HepG2 (cell line): ENCODE results near the gene PIGR. TPM values are rescaled to one million over a fixed set of nuclear protein-coding genes. Genes with fewer than 3 reads are reported as not detected.

Experiments
- ATAC-seq: fragments of 200-7000 bp; cut with Tn5 transposase; 3 replicates; pipeline ENCODE4 v1.9.1; 2020; ENCODE audit warnings: mild to moderate bottlenecking, moderate library complexity
- BruUV-seq: library from RNA; stranded (reverse); fragments of 400-500 nt; replicated peaks from 2 replicates; lab custom pipeline; 2021; lab: Mats Ljungman, UMichigan
- CTCF ChIA-PET: fragments of 300-600 bp; formaldehyde crosslinking; extraction: SDS; loops from one replicate; lab custom pipeline; 2021; ENCODE audit warnings: low total read pairs, inconsistent platforms, low intra/inter-chr PET ratio; lab: Yijun Ruan, JAX
- POLR2A ChIA-PET: fragments of 350-600 bp; sonication (Branson Sonifier 250); formaldehyde crosslinking; loops from one replicate; lab custom pipeline; 2020; ENCODE audit warnings: antibody characterized with exemption, inconsistent platforms; lab: Yijun Ruan, JAX
- DNase-seq: peaks from one replicate; pipeline ENCODE4 v3.0.0-alpha.2; 2015; ENCODE audit warnings: low spot score
- FAIRE-seq: peaks from 3 replicates; lab custom pipeline; 2011; peaks lifted over from hg19 to GRCh38; lab: Jason Lieb, UNC
- H2AFZ ChIP-seq: one replicate; pipeline ENCODE4 v1.6.1; 2011; ENCODE audit warnings: low read length, inconsistent platforms
- H3K27ac ChIP-seq: fragments of 300-600 bp; 3 replicates; pipeline ENCODE4 v1.8.0; 2011; ENCODE audit warnings: mixed run types, mild to moderate bottlenecking, mixed read lengths, low read length, inconsistent platforms; ENCODE audit not compliant: insufficient read depth; ENCODE audit errors: extremely low read length
- H3K27me3 ChIP-seq, 2 experiments: fragments of 200-600 bp in 1 of 2; 2 replicates in 1 of 2; 3 replicates in 1 of 2; pipeline versions ENCODE4 v1.6.0 to v1.8.0; 2011; ENCODE audit warnings: low read length in 2 of 2, mild to moderate bottlenecking in 2 of 2, moderate library complexity in 2 of 2, inconsistent platforms in 1 of 2; ENCODE audit not compliant: insufficient read depth in 2 of 2, control insufficient read depth in 1 of 2
- H3K36me3 ChIP-seq, 2 experiments: fragments of 200-600 bp in 1 of 2; replicated peaks in 1 of 2; 2 replicates in 1 of 2; 3 replicates in 1 of 2; pipeline versions ENCODE4 v1.5.1 to v1.8.0; 2011; ENCODE audit warnings: low read length in 2 of 2, inconsistent platforms in 1 of 2; ENCODE audit not compliant: insufficient read depth in 2 of 2, control insufficient read depth in 1 of 2
- H3K4me1 ChIP-seq: 2 replicates; pipeline ENCODE4 v1.5.1; 2012; ENCODE audit warnings: low read length, inconsistent platforms; ENCODE audit not compliant: insufficient read depth
- H3K4me2 ChIP-seq: 2 replicates; pipeline ENCODE4 v1.6.0; 2011; ENCODE audit warnings: low read depth, low read length, inconsistent platforms
- H3K4me3 ChIP-seq, 3 experiments: fragments of 200-600 bp in 1 of 3; sonication (generic), shearing (Covaris generic) in 1 of 3; replicated peaks in 1 of 3; 2 replicates each; pipeline ENCODE4 v1.5.1; 2011 to 2016; ENCODE audit warnings: low read length in 3 of 3, inconsistent platforms in 2 of 3, low read depth in 2 of 3, mild to moderate bottlenecking in 2 of 3, control low read depth in 1 of 3, mixed read lengths in 1 of 3; ENCODE audit not compliant: insufficient read depth in 1 of 3
- H3K79me2 ChIP-seq: one replicate; pipeline ENCODE4 v1.6.1; 2011; ENCODE audit warnings: low read length, inconsistent platforms; ENCODE audit not compliant: insufficient read depth
- H3K9ac ChIP-seq: 2 replicates; pipeline ENCODE4 v1.6.0; 2011; ENCODE audit warnings: mild to moderate bottlenecking, low read depth, low read length, inconsistent platforms; ENCODE audit not compliant: insufficient read depth
- H3K9me3 ChIP-seq: 2 replicates; pipeline ENCODE4 v1.5.1; 2012; ENCODE audit warnings: mild to moderate bottlenecking, low read length
- H4K20me1 ChIP-seq: 2 replicates; pipeline ENCODE4 v1.6.0; 2011; ENCODE audit warnings: inconsistent platforms, mild to moderate bottlenecking, low read length, moderate library complexity; ENCODE audit not compliant: insufficient read depth
- BRCA1 ChIP-seq: sonication (generic); formaldehyde crosslinking; IDR thresholded peaks from 2 replicates; pipeline ENCODE4 v1.4.0; 2020; ENCODE audit warnings: missing genetic modification reagents
- CSRNP1 ChIP-seq: sonication (generic); formaldehyde crosslinking; IDR thresholded peaks from 2 replicates; pipeline ENCODE4 v1.8.1; 2023; ENCODE audit warnings: mild to moderate bottlenecking, missing genetic modification reagents
- HES4 ChIP-seq: sonication (generic); formaldehyde crosslinking; IDR thresholded peaks from 2 replicates; pipeline ENCODE4 v1.9.0; 2021; ENCODE audit warnings: mild to moderate bottlenecking, missing genetic modification reagents, borderline replicate concordance
- ISX ChIP-seq: sonication (generic); formaldehyde crosslinking; conservative IDR thresholded peaks from 2 replicates; pipeline ENCODE4 v1.5.0; 2020; ENCODE audit warnings: missing genetic modification reagents
- KMT2B ChIP-seq: IDR thresholded peaks from 2 replicates; pipeline ENCODE4 v1.6.1; 2016; ENCODE audit warnings: missing genetic modification reagents, missing compliant biosample characterization
- LCORL ChIP-seq, 2 experiments: fragments of 450-650 bp in 1 of 2; sonication (generic) in 1 of 2; formaldehyde crosslinking in 1 of 2; IDR thresholded peaks; 2 replicates each; pipeline versions ENCODE4 v1.5.0 to v1.6.1; 2017 to 2020; ENCODE audit warnings: antibody characterized with exemption in 1 of 2, missing genetic modification reagents in 1 of 2
- MBD4 ChIP-seq: IDR thresholded peaks from 2 replicates; pipeline ENCODE4 v1.6.1; 2012; ENCODE audit warnings: low read length, inconsistent platforms, borderline replicate concordance
- RNF2 ChIP-seq: fragments of 450-650 bp; conservative IDR thresholded peaks from 2 replicates; pipeline ENCODE4 v1.6.1; 2016; ENCODE audit warnings: low read depth
- SRSF1 ChIP-seq: fragments of 200-400 bp; formaldehyde crosslinking; optimal IDR thresholded peaks from 2 replicates; pipeline ENCODE3; 2017; ENCODE audit warnings: mild to moderate bottlenecking, low read depth, low read length, moderate library complexity
- ZNF589 ChIP-seq: sonication (generic); formaldehyde crosslinking; conservative IDR thresholded peaks from 2 replicates; pipeline ENCODE4 v1.8.0; 2022; ENCODE audit warnings: mild to moderate bottlenecking, moderate library complexity, missing genetic modification reagents
- ZNF614 ChIP-seq: IDR thresholded peaks from 2 replicates; pipeline ENCODE4 v1.6.1; 2018; ENCODE audit warnings: missing biosample characterization, missing genetic modification reagents, inconsistent platforms, borderline replicate concordance
- ZSCAN9 ChIP-seq: IDR thresholded peaks from 2 replicates; pipeline ENCODE4 v1.6.1; 2016; ENCODE audit warnings: borderline replicate concordance
- WGBS: methylation state at CpG from one replicate; pipeline ENCODE4 v1.1.6; 2017; ENCODE audit warnings: low lambda C conversion rate; 5-methylcytosine and 5-hydroxymethylcytosine counted together
- in situ Hi-C: cut with HindIII; loops from 2 replicates; pipeline ENCODE4 v1.10.0; 2017; ENCODE audit warnings: low pct_unique_long_range_greater_than_20kb; ENCODE audit not compliant: extremely low pct_ligation_motif_present
- intact Hi-C: fragments of 100-400 bp; cut with micrococcal nuclease; formaldehyde crosslinking; loops from one replicate; pipeline ENCODE4 v1.10.0; 2022; ENCODE audit not compliant: unreplicated experiment
- polyA plus RNA-seq, 8 experiments: library from polyadenylated mRNA; depleted of rRNA in 3 of 8; stranded (reverse) in 7 of 8; unstranded in 1 of 8; fragments of >200 nt; fragmentation: Illumina TruSeq in 4 of 8; extraction: Trizol in 4 of 8; gene quantifications; 2 replicates each; pipeline versions ENCODE4 v1.2.1 to v1.2.3, GENCODE V29; 2011 to 2016; ENCODE audit warnings: low read depth in 4 of 8, missing spikeins in 1 of 8, mixed read lengths in 1 of 8; ENCODE audit not compliant: insufficient read depth in 1 of 8
- total RNA-seq, 5 experiments: library from RNA; depleted of rRNA; stranded (reverse); fragments of >200 nt; fragmentation: Illumina TruSeq; extraction: Trizol; gene quantifications; 2 replicates each; pipeline ENCODE4 v1.2.3, GENCODE V29; 2016; ENCODE audit warnings: low read depth in 1 of 5
- TF ChIP-seq, protein P1 (sequence below): sonication (generic); formaldehyde crosslinking; IDR thresholded peaks from 2 replicates; pipeline ENCODE4 v1.9.0; 2021; ENCODE audit warnings: missing genetic modification reagents, borderline replicate concordance

PIGR gene
- total and polyA plus RNA-seq, 2 of the 13 experiments (the other 11 are each of a cell fraction or from before 2014, with no cell fraction given) = not detected

DNA sequence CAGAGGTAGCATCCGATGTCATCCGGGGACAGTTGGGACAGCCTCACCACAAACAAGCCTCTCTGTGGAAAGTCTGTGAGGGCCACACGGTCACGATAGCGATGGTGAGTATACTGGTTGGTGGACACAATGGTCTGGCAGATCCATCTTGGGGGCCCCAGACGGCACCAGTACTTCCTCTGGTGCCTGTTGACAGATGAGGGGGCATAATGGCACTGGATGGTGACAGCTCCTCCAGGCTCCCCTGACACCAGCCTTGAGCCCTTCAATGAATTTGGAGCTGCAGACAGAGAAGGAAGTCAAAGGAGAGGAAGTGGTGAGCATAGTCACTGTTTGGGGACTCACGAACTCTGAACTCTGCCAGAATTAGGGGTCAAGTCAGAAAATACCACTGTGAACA is 16.0 kb upstream of the PIGR start:
- no peaks in the 10 kb centered on the region for H3K79me2 ChIP-seq
- H3K27me3 ChIP-seq = peaks cover 0 to 1% of the 10 kb centered on the region in 2 experiments; a peak in 1 of 5 replicates
- no peak overlapping the region for H3K4me2 ChIP-seq
- ChIA-PET CTCF (no interaction called here), POLR2A (no interaction called here)
- no peak overlapping the region for H3K9ac ChIP-seq
- H3K27ac ChIP-seq = no peak overlapping the region
- peaks cover 42% of the 10 kb centered on the region for H3K4me1 ChIP-seq
- in situ Hi-C loops (no loop called here), intact Hi-C loops (no loop called here)
- FAIRE-seq = no peak
- no peaks in the 10 kb centered on the region for H3K9me3 ChIP-seq
- no peak for ATAC-seq
- no peak for DNase-seq
- TF ChIP-seq KMT2B (no peak), ZSCAN9 (CRISPR knock-in tag) (no peak), BRCA1 (no peak), HES4 (no peak), MBD4 (no peak)
- no TSS peak for BruUV-seq
- no peak overlapping the region for H2AFZ ChIP-seq
- WGBS = 69% methylated on average over 7 of the region's 7 CpGs
- no peaks in the 10 kb centered on the region for H3K36me3 ChIP-seq
- no peaks in the 10 kb centered on the region for H4K20me1 ChIP-seq
- no peak overlapping the region for H3K4me3 ChIP-seq

DNA sequence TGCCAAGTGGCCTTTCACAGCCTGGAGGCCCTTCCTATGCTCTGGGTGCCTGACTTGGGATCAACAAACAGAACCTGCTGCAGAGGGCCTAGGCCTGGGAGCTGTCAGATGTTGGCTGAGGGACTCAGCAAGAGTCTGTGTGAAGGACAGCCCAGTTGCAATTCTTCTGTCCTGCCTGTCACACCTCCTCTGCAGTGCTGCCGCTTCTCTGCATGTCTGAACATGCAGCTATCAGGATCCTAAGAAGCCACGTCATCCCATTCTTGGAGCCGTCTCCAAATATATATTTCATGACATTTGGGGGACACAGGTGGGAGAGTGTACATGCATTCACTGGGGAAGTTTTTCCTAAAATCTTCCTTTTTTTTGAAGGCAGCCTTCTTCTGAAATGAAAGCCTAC is 15.4 kb upstream of the PIGR start:
- Histone ChIP-seq H3K4me1 (peaks cover 48% of the 10 kb centered on the region), H3K9me3 (no peaks in the 10 kb centered on the region), H3K36me3 (no peaks in the 10 kb centered on the region), H4K20me1 (no peaks in the 10 kb centered on the region), H3K4me2 (no peak overlapping the region), H2AFZ (no peak overlapping the region), H3K9ac (no peak overlapping the region), H3K27me3 (peaks cover 0 to 1% of the 10 kb centered on the region in 2 experiments; a peak in 1 of 5 replicates), H3K79me2 (no peaks in the 10 kb centered on the region), H3K4me3 (no peak overlapping the region), H3K27ac (no peak overlapping the region)
- intact Hi-C loops (no loop called here), in situ Hi-C loops (no loop called here)
- DNase-seq (no peak), FAIRE-seq (no peak), ATAC-seq (no peak)
- 56% methylated on average over 2 of the region's 3 CpGs for WGBS
- POLR2A ChIA-PET = interaction anchor here (1.1 kb wide), 1 partner anchor 9 kb away, joined by 3 read pairs; no protein-coding TSS in a partner anchor
- BruUV-seq = no TSS peak
- CTCF ChIA-PET = no interaction called here
- TF ChIP-seq SRSF1 (no peak), ZNF614 (CRISPR knock-in tag) (no peak), ISX (CRISPR knock-in tag) (no peak), LCORL (IDR thresholded peaks at IDR 0.05) (no peak), LCORL (CRISPR knock-in tag; IDR thresholded peaks at IDR 0.05) (no peak), RNF2 (no peak), CSRNP1 (CRISPR knock-in tag) (no peak), ZNF589 (CRISPR knock-in tag) (no peak)
- TF ChIP-seq, protein P1, sequence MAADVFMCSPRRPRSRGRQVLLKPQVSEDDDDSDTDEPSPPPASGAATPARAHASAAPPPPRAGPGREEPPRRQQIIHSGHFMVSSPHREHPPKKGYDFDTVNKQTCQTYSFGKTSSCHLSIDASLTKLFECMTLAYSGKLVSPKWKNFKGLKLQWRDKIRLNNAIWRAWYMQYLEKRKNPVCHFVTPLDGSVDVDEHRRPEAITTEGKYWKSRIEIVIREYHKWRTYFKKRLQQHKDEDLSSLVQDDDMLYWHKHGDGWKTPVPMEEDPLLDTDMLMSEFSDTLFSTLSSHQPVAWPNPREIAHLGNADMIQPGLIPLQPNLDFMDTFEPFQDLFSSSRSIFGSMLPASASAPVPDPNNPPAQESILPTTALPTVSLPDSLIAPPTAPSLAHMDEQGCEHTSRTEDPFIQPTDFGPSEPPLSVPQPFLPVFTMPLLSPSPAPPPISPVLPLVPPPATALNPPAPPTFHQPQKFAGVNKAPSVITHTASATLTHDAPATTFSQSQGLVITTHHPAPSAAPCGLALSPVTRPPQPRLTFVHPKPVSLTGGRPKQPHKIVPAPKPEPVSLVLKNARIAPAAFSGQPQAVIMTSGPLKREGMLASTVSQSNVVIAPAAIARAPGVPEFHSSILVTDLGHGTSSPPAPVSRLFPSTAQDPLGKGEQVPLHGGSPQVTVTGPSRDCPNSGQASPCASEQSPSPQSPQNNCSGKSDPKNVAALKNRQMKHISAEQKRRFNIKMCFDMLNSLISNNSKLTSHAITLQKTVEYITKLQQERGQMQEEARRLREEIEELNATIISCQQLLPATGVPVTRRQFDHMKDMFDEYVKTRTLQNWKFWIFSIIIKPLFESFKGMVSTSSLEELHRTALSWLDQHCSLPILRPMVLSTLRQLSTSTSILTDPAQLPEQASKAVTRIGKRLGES (CRISPR knock-in tag) = no peak
